HG02884 (cell line): ENCODE measurements around the gene PLEKHM2.

Experiments
- ATAC-seq: cut with Tn5 transposase; IDR thresholded peaks from one replicate; pipeline ENCODE4 v1.9.1; 2021; ENCODE audit warnings: mild to moderate bottlenecking, moderate library complexity; ENCODE audit not compliant: unreplicated experiment

Gene PLEKHM2

DNA sequence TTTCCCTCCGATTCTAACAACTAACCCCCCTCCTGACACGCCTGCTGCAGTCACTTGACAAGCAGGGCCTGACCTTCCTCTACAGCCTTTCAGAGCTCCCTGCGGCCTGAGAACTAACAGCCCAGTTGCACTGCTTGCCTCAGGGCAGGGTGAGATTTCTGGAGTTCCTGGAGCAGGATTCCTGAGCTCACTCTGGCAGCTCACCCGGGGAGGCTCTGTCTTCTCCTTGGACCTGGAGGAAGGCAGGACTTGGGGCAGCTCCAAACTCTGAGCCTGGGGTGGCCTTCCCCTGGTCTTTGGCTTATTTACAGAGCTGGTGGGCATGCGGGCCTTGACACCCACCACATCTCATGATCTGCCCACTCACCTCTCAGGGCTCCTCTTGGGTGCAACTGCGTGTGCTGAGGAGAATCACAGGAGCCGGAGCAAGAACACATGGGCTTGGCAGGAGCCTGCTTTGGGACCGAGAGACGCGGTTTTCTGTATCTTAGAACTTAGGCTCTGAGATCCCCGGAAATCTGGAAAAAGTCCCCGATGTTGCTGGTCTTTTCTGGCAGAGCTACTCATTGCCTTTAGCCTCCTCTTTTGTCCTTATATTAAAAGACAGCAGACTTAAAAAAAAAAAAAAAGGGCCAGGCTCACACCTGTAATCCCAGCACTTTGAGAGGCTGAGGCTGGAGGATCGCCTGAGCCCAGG, 38.9 kb downstream of the PLEKHM2 start:
- no peak for ATAC-seq

DNA sequence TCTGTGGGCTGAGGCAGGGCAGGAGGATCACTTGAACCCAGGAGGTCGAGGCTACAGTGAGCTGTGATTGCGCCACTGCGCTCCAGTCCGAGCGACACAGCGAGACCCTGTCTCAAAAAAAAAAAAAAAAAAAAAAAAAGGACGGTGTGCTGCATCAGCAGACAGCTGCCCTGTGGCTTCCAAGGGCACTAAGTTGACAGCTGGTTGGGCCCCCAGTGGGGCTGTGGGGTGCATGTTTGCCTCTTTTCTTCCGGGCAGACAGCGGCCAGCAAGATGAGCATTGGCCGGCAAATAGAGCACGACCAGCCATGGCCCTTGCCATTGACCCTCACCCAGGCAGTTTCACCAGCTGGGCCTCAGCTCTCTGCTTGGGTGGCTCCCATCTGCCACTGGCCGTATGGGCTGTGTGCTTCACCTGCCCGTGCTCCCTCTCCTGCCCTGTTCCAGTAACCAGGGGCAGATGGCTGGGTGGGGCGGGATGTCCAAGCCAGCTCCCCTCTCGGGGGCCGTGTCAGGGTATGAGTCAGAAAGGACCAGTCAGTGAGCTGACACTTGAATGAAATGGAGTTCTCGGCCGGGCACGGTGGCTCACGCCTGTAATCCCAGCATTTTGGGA, 39.6 kb downstream of the PLEKHM2 start:
- ATAC-seq = no peak

DNA sequence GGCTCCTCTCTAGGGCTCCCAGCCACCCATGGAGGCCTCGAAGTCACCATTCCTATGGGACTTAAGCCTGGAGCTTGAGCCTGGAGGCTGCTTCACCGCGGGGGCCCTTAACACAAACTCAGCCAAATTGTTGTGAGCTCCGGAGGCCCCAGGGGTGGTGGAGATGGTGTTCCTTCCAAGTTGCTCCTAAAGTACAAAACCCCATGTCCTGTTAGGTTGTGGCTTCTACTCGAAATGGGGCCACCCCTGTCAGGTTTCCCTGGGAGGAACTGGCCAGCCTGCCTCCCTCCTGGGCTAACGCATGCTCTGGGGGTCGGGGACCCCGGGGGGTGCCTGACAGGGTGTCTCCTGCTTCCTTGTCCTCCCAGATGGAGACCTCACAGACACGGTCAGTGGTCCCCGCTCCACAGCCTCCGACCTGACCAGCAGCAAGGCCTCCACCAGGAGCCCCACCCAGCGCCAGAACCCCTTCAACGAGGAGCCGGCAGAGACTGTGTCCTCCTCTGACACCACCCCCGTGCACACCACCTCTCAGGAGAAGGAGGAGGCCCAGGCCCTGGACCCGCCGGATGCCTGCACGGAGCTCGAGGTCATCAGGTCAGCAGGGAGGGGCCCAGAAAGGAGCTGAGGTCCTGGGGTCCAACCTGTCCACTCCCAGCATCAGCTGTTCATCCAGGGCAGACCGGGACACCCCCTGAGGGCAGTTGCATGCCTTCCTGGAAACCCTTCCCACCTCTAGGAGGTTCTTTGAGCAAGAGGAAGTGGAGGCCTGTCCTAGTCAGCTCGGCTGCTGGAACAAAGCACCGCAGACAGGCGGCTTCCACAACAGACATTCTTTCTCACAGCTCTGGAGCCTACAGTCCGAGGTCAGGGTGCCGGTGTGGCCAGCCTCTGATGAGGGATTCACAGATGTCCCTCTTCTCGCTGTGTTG, 41.1 kb downstream of the PLEKHM2 start:
- no peak for ATAC-seq

DNA sequence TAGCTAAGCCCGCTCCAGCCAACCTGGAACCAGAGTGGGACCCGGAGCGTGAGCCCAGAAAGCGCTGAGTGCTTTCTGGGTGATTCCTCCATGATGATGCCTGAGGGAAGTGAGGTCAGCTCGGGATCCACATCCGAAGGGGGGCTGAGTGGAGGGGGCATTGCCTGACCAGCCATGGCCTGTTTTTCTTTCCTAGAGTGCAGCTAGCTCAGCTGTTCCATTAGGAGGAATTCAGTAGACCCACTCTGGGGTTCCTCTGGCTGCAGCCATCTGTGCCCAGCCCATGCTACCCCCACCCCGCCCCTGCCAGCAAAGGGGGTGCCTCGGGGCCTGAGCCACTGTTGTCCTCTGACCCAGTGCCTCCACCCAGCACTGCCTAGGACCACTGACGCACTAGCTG, 42.4 kb downstream of the PLEKHM2 start:
- ATAC-seq = no peak

DNA sequence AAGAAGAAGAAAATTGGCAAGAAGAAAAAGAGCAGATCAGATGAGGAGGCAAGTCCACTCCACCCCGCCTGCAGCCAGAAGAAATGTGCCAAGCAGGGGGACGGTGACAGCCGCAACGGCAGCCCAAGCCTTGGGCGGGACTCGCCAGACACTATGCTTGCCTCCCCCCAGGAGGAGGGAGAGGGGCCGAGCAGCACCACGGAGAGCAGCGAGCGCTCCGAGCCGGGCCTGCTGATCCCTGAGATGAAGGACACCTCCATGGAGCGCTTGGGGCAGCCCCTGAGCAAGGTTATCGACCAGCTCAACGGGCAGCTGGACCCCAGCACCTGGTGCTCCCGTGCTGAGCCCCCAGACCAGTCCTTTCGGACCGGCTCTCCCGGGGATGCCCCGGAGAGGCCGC, 42.9 kb downstream of the PLEKHM2 start:
- ATAC-seq = no peak

DNA sequence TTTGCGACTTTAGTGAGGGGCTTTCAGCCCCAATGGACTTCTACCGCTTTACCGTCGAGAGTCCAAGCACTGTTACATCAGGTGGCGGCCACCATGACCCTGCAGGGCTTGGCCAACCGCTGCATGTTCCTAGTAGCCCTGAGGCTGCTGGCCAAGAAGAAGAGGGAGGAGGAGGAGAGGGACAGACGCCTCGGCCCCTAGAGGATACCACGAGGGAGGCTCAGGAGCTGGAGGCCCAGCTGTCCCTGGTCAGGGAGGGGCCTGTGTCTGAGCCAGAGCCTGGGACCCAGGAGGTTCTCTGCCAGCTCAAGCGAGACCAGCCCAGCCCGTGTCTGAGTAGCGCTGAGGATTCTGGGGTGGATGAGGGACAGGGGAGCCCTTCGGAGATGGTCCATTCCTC, 43.3 kb downstream of the PLEKHM2 start:
- no peak for ATAC-seq

DNA sequence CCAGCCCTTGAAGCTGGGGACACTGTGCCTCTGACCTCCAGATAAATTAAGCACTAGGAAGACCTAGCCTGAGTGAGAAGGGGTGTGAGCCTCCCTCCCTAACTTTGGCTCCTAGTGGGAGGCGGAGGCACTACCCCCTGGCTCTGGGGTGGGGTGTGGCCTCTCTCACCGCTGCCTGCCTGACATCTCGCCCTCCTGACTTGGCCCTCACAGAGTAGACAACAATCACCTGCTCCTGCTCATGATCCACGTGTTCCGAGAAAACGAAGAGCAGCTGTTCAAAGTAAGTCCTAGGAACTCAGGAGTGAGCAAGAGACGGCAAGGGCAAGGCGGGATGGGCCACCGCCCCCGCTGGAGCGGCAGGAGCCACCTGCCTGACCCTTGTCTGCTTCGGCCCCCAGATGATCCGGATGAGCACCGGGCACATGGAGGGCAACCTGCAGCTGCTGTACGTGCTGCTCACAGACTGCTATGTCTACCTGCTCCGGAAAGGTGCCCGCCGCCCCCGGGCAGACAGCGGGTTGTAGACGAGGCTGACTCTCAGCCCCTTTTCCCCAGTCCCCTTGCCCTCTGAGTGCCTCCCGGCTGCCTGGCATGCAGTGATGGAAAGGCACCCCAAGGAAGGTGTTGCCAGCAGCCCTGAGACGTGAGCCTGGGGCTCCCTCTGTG, 43.9 kb downstream of the PLEKHM2 start:
- ATAC-seq = no peak

DNA sequence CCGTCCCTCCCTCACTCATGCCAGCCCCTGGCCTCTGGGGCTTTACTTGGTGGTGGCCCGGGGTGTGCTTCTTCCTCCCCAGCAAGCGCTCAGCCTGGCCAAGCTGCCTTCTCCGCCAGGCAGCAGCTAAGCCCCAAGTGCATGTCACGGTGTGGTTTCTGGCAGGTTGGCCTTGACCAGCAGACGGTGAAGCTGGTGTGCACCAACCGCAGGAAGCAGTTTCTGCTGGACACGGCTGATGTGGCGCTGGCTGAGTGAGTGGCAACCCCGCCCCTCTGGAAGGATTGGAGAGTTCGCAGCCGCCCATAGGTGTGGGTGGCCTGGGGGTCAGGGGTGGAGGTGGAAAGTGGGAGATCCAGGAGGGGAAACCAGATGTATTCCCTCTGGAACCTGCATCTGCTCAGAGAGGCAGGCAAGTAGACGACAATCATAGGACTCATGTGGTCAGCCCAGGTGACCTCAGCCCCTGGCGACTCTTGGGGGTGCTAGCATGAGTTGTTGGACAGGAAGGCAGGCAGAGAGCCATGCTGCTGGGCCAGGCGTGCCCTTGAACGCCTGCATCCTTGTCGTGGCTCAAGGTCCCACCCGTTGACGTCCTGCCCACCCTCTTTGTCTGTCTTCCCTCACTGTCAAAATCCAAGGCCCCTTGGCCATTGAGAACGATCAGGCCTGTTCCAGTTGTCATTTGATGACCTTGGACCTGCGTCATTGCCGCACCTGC, 45.0 kb downstream of the PLEKHM2 start:
- ATAC-seq = no peak

DNA sequence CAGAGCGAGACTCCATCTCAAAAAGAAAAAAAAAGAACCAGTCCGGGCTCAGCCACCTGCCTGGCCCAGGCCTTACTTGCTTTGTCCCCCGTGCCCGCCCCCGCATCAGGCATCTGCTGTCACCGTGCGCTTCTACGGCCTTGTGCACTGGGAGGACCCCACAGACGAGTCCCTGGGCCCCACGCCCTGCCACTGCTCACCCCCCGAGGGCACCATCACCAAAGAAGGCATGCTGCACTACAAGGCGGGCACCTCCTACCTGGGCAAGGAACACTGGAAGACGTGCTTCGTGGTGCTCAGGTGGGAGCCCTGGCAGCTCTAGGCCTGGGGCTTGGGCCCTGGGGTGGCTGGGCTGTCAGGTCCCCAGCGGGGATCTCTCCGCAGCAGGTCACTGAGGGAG, 46.3 kb downstream of the PLEKHM2 start:
- ATAC-seq = no peak

DNA sequence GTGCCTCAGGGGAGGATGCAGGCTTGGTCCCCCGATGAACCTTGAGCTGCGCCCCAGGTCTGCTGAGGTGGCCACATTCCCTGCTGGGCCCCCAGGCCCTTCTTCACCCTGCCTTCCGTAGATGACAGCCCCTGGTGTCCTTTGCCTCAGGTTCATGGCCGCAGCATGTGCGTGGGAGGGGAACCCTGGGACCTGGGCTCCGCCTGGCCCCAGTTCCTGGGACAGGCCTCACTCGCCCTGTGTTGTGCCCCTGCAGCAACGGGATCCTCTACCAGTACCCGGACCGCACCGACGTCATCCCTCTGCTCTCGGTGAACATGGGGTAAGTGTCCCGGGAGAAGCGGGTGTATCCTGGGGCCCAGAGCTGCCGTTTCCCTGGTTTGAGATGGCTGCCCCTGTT, 46.8 kb downstream of the PLEKHM2 start:
- ATAC-seq = no peak

DNA sequence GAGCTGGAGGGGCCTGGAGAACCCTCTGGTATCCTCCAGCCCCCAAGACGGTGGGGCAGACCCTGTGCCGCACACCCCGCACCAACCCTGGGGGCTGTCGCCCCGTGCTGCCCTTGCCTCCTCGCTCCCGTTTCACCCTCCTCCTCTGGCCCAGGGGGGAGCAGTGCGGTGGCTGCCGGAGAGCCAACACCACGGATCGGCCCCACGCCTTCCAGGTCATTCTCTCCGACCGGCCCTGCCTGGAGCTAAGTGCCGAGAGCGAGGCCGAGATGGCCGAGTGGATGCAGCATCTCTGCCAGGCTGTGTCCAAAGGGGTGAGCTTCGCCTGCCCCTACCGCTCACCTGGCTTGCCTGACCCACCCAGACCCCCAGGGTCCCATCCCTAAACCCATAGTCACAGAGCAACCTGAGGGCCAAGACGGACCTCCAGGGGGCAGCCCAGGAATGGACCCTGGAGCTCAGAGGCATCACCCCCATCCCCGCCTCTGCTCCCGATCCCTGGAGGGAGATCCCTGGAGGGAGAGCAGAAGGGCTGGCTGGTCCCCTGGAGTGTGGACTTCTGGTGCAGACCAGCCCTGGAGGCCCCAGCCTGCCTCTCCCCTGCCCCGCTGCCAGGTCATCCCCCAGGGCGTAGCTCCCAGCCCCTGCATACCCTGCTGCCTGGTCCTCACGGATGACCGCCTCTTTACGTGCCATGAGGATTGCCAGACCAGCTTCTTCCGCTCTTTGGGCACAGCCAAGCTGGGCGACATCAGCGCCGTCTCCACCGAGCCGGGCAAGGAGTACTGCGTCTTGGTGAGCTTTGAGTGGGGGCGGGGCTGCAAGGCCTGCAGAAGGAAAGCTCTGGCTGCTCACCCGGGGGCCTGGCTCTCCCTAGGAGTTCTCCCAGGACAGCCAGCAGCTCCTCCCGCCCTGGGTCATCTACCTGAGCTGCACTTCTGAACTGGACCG, 47.9 kb downstream of the PLEKHM2 start:
- no peak for ATAC-seq

DNA sequence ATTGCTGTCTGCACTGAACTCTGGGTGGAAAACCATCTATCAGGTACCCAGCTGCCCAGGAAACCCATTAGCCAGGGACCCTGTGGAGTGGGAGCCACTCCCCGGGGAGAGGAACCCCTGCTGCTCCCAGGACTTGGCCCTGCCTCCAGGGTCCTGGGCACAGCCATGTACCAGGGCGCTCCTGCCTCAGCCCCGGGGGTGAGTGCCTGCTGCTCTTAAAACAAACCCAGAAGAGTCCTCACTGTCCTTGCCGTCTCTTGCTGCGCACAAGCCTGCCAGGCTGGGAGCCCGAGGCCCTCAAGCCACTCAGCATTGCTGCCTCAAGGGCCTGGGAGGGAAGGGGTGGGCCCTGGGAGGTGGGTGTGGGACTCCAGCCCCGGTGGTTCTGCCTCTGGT, 48.6 kb downstream of the PLEKHM2 start:
- no peak for ATAC-seq

DNA sequence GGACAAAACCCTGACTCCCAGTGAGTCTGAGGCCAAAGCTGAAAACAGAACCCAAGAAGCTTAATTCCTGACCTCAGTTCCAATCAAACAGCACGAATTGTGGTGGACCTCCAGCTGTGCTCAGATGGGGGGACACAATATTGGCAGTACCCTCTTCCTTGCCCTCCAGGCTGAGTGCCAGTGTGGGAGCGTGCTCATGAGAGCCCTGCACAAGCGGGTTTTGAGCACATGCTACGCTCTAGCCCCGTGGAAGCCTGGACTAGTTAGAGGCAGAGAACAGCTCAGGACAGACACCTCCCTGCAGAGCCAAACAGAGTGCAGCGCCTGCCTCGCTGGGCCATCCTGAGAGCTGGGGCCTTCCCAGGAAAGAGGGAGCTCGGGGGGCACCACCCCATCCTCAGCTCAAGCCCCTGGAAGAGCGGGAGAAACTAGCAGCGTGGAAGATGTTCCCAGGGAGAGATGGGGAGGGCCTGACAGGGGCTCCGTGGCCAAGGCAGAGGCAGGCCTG, 49.2 kb downstream of the PLEKHM2 start:
- no peak for ATAC-seq

DNA sequence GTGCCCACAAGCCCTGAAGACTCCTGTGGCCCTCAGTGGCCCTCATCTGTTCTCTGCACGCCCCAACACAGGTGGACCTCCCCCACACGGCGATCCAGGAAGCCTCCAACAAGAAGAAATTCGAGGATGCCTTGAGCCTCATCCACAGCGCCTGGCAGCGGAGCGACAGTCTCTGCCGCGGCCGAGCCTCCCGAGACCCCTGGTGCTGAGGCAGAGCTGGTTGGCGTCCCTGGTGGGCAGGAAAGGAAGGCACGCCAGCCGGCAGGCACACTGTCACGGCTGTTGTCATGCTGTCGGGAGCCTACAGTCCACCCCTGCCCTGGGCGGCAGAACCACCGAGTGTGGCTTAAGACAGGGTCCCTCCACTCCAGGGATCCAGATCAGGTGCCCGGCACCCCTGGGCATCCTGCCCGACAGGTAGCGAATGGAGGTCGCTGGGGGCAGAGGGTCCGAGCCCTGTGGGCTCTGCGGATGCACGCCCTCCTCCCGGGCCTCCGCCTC, 49.7 kb downstream of the PLEKHM2 start:
- ATAC-seq = no peak

DNA sequence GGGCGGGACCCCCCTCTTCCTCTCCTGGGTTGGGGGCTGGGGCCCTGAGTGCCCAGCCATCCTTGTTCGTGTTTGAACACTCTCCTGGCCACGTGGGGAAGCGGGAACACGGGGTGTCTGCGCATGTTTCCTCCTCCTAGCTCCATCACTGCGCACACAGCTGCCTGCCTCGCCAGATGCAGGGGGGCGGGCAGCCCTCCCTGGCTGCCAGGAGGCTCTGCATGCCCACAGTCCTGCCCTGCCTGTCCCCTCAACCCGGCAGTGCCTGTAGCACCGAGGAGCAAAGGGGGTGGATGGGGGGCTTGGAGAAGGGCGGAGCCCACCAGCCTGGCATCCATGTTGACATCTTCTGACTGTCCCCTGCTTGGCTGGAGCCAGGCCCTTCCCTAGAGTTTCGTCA, 50.2 kb downstream of the PLEKHM2 start:
- no peak for ATAC-seq

DNA sequence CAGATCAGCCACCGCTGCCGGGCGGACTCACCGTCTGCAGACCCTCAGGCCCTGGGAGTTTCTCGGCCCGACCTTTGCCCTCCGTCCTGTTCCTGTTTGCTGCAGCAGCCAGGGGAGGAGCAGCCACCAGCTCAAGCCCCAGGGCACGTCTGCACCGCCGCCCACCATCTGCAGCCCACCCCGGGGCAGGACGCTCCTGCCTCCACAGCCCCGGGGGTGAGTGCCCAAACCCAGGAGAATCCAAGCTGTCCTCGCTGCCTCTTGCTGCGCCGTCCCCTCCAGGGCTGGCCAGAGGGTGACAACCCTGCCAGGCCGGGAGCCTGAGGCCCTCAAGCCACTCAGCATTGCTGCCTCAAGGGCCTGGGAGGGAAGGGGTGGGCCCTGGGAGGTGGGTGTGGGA, 50.8 kb downstream of the PLEKHM2 start:
- no peak for ATAC-seq

DNA sequence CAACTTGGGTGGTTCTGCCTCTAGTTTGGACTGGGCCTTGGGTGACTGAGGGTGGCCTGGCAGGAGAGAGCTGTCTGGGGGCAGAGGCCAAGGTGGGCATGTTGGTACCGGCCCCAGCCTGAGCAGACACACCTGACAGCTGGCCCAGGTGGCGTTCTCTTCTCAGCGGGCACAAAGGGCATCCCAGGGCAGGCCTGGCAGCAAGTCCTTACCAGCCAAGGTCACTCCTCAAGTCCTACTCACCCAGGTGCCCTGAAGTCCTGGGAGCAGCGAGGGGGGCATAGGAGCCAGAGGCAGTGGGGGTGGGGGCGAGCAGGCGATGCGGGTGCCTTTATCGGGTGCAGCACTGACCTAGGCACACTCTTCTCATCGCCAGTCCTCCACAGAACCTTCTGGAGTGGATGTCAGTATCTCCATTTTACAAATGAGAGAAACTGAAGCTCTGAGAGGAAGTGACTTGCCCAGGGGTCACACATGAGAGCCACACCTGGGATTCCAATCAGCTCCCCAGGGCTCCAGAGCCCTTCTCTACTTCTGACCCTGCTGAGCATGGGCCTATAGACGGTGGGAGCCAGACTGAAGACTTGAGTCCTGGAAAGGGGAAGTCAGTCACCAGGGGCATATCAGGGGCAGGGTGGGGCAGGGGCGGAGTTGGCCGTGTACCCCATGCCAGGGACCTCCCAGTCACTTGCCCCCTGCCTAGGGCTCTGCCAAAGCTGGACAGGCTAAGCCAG, 51.4 kb downstream of the PLEKHM2 start:
- ATAC-seq = no peak
